Activated CD4-positive, alpha-beta T cell treated with anti-CD3 and anti-CD28 coated beads, Interleukin-2, amount 50 U/mL, for 48 hours (primary cell): Measurements from ENCODE around the gene ZHX3.
"Not testable (repeated sequence)": the region's sequence is repeated elsewhere in the genome, so short reads cannot be mapped to it uniquely, and the experiment has no call there.

Source experiments
- DNase-seq, 2 experiments: peaks; one replicate each; pipeline ENCODE4 v3.0.0-alpha.2; 2020

ZHX3 gene

DNA sequence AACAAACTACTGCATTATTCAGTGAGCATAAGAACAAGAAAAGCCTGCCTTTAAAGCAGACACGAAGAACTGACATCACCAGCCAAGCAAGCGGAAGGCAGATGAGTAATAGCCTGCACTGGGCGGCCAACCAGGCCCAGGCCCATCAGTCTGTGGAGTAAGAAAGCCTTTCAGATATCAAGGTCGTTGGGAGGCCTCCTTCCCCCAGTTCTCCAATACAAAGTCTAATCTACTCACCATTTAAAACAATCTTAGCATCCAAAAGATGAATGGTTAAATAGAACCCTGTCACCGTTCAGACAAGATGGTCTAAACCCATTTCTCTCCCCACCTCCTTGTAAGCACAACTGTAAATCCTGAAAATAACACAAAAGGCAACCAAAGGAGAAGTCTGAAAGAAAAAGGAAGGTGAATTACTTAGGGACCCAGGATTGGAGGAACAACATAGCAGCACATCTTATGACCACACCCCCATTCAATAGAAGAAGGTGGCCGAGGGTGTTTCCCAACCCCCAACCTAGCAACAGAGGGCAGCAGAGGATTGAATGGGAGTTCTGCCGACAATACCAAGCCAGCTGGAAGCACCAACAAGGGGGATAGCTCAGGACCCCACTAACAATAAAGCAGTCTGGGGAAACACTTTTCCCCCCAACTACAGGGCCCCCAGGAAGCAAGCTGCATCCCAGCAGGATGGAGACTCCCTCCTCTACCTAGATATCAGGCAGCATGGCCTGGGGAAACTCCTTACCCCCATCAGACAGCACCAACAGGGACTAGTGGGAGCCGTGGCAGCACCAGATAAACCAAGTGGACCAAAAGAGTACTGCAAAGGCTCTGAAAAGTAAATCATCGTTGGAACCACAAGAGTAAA is 67.9 kb downstream of the ZHX3 start:
- DNase-seq: no peak

DNA sequence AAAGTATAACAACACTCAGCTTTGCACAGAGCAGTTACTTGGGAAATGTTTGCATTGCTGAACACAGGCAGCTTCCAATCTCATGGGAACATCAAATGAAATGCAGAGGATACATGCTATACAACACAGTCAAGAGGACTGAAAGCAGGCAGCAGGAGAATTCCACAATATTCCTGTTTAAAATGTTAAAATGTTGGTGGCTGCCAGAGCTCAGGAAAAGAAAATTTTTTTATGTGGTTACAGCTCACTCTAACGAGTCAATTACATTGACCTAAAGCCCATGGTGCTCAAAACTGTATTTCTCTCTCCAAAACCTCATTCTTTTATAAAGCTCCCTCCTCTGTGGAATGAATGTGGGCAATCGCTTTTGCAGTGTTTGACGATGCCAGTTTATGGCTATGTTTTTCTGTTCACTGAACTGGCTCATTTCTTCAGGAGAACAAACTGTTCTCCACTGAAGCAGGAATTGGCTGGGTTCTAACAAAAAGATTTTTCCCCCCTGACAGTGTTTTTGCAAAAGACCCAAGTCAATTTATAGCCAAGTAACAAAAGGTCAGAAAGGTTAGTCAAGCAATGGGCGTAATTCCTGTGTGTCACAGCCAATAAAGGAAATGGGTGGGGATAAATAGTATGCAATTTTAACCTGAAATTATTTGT is 69.0 kb downstream of the ZHX3 start:
- no peak for DNase-seq

DNA sequence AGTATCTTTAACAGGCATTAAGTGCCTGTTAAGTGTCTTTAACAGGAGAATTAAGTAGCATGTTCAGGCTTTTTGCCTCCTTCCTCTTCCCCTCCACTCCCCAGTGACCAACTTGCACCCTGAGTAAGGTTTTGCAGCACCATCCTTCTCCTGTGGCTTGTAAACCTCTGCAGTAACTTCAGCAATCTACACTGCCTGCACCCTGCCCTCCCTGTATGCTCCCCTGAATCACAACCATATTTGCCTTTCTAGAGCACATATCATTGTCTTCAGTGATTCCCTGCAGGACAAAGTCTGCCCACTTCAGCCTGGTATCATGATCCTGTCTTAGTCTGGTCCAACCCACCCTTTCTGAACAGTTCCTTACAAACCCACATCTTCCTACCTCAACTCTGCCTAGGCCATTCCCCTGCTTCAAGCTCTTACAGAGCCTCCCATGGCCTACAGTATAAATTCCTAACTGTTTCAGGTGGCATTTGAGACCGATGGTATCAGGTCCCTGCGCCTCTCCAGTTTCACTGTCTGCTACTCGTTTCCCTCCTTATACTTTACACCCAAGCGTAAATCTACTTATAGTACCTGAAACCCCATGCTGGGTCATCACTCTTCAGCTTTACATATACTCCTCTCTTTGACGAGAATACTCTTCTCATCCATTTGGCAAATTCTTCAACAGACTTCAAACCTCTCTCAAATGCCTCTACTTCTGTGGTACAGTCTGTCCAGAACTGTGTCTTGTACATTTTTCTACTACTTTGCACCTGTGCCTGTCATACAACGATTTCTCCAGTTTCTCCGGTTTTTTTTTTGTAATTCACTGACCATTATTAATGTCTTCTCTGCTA is 69.8 kb downstream of the ZHX3 start:
- no peak for DNase-seq

DNA sequence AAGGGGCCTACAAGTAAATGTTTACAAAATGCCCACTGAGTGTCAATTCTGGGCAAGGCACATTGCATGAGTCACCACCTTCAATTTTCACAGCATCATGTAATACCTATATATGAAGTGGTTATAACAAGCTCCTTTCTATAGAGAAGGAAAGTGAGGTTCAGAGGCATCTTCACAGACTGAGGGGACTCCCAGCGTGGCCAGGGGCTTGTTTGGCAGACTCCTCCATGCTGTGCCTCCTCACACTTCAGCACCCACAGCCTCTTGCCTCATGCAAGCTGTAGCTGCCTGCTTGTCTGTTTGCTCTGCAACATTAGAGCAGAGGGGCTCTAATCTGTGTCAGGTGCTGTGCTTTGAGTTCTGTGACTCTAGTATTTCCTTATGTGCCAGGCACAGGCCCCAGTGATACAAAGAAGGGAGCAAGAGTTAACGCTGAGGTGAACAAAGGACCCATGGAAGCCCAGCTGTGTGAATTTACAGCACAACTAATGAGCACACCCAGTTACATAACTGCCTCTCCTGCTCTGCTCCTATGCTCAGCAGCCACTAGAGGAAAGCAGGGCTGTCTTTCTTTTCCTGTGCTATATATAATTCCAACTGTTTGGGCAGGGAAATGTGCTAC is 72.3 kb downstream of the ZHX3 start:
- no peak for DNase-seq

DNA sequence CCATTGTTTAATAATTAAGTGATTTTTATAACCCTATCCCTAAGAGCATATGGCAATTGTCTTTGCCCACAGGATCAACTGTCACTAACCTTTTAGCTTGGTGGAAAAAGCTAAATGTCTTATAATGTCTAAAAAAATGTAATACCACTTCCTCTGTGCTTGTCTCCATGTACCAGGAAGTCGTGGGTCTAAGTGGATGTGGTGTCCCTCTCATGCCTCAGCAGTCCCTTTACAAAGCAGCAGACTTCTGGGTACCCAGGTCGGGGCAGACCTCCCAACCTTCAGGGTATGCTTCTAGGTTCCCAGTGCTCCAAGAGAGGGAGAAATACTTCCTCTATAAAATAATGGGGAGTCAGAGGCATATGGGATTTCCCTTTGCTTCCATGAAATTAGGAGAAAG is 74.7 kb downstream of the ZHX3 start:
- DNase-seq: no peak

DNA sequence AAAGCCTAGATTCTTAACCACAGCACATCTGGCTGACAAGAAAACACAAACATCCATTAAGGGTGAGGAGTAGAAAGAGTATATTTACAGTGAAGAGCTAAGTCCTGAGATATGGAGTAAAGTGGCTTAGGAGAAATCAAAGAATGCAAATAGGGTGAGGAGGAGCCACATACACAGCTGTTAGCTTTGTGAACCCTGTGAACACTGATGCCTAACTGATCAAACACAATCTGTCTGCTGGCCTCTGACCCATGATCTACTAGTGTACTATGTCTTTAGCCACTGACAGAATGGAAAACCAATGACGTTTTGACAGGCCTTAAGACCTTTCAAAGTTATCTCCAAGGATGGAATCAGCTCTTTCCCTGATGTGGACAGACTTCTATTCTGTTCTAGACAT is 75.2 kb downstream of the ZHX3 start:
- no peak for DNase-seq

DNA sequence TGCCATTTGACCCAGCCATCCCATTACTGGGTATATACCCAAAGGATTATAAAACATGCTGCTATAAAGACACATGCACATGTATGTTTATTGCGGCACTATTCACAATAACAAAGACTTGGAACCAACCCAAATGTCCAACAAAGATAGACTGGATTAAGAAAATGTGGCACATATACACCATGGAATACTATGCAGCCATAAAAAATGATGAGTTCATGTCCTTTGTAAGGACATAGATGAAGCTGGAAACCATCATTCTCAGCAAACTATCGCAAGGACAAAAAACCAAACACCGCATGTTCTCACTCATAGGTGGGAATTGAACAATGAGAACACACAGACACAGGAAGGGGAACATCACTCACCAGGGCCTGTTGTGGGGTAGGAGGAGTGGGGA is 80.3 kb downstream of the ZHX3 start:
- not testable (repeated sequence) for DNase-seq

DNA sequence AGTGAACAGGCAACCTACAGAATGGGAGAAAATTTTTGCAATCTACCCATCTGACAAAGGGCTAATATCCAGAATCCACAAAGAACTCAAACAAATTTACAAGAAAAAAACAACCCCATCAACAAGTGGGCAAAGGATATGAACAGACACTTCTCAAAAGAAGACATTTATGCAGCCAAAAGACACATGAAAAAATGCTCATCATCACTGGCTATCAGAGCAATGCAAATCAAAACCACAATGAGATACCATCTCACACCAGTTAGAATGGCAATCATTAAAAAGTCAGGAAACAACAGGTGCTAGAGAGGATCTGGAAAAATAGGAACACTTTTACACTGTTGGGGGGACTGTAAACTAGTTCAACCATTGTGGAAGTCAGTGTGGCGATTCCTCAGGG is 80.7 kb downstream of the ZHX3 start:
- DNase-seq: not testable (repeated sequence)

DNA sequence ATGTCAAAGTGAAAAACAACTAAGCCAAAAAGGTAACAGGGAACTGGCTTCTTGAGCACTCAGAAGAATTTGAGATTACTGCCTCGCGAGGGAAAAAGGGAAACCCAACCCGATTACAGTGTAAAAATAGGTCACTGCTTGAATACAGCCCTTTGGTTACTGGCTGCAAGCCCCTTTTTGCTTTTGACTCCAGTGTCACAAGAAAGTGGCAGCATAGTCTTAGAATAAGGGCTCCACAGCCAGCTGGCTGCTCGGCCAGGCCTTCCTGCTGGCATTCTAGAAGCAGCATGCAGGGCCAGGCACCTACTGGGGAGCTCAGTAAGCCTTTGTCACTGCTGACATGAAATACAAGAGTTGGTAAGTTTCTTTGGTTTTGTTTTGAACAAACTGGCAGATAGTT is 83.0 kb downstream of the ZHX3 start:
- DNase-seq: no peak

DNA sequence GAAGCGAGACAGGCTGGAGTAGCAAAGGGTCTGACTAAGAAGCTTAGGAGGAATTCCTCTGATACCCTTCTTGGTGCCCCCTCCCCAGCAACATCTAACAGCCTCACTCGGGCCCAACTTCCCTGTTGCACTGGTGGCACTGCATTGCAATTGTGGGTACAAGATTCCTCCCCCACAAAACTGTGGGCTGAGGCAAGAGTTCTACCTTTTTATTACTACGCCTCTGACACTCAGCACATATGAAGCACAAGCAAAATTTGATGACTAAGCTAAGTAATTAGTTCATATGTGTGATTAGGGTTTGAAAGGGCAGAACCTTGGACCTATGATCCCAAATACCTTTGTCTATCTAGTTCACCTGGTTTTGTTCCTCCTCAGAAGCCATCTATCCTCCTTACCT is 83.5 kb downstream of the ZHX3 start:
- no peak for DNase-seq

DNA sequence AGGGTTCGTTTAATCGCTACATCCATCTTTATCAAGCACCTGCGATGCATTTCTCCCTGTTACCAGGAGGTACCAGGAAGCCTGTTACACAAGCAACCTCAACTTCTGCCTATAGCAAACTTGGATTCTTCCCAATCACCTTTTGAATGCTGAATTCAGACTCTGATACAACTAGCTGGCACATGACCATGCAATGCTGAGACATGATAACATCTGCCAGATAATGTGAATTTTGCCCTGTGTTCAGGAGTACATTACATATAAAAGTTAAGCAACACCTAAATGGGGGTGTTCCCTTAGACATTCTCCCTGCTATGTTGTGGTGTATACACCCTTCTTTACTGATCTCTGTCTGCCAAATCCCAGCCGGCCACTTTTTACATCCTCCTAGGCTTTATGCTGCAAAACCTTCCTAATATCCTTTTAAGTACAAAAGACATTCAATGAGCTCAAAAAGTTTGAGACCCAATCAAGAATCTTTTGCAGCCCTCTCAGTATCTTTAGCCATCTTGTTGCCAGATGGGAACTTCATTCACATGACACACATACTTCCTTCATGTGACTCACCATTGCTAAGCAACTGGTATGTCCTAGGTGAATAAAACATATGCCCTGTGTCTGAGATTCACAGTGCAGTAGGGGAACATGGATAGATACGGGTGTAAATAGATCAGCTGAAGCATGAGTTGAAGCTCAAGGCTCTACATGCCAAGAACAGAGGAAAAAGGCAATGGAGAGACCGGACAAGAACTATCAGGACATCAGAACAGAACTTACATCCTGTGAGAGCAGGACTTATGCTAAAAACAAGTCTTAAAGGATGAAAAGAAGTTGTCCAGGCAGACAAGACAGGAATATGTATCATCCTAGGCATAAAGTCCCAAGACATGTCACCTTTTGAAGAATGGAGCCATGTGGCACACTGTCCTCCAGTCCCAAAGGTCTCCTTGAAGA is 84.3 kb downstream of the ZHX3 start:
- DNase-seq: no peak

DNA sequence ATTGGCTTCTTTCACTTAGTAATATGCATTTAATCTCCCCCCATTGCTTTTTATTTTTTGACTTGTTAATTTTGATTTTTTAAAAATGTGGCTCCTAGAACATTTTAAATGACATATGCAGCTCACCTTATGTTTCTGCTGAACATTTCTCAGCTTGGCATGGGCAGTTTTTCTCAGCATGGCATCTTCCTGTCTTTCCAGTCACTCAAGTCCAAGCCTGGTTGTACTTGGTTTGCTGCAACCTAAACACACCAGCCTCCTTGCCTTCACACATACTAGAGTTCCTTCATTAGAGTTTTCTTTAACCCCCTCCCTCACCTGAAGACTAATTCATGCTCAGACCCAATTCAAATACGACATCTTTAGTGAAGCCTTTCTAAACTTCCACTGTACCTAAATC is 86.4 kb downstream of the ZHX3 start:
- no peak for DNase-seq

DNA sequence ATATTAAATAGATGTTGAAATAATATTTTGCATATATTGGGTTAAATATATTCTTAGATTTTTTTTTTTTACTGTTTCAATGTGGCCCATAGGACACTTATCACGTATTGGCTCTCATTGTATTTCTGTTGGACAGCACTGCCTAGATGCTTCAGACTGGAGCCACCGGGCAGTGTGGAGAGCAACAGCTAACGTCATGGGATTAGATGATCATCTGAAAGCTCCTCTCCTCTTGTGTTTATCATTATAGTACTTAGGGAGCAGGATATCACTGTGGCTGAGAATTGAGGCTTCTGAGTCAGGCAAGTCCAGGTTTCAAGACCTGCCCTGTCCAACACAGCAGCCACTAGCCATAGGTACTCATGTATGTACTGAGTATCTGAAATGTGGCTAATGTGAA is 87.4 kb downstream of the ZHX3 start:
- no peak for DNase-seq

DNA sequence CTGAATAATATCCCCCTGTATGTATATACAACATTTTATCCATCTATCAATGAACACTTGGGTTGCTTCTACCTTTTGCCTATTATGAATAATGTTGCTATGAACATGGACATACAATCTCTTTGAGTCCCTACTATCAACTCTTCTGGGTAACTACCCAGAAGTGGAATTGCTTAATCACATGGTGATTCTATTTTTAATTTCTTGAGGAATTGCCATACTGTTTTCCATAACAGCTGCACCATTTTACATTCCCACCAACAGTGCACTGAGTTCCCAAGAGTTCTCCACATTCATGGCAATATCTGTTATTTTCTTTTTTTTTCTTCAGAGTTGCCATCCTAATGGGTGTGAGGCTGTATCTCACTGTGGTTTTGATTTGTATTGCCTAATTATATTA is 88.3 kb downstream of the ZHX3 start:
- DNase-seq: no peak

DNA sequence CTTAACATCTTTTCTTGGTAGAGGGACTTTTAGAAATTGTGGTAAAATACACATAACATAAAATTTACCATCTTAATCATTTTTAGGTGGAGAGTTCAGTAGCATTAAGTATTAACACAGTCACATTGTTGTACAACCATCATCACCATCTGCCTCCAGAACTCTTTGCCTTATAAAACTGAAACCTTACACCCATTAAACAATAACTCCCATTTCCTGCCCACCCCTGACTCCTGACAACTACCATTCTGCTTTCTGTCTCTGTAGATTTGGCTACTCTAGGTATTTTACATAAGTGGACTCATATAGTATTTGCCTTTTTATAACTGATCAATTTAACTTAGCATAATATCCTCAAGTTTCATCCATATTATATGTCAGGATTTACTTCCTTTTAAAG is 88.7 kb downstream of the ZHX3 start:
- no peak for DNase-seq

DNA sequence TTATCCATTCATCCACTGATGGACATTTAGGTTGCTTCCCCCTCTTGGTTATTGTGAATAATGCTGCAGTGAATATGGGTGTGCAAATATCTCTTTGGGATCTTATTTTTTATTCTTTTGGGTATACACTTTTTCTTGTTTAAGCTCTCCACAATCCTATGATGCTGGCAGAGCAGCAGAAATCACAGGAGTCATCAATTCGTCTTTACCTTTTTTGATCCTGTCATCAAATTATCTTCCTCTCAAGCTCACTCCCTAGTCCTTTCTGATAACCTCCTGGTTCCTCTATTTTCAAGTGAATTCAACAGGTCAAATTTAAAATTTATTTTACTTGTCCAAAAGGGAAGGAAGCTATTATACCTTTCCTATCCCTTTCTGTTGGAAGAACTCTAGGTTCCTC is 91.1 kb downstream of the ZHX3 start:
- no peak for DNase-seq

DNA sequence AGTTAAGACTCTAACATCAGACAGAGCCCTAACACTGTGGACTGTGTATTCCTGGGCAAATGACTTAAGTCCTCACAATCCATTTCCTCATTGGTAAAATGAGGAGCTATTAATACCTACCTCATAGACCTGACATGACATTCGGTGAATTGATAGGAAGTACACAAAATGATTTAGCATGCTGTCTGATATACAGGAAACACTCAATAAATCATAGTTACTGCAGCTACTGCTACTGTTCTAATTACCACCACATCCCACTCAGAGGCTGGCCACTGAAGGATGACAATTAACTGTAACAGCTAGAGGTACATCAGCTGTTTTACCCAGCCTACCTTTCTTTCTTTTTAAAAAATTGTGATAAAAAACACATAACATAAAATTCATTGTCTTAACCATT is 92.4 kb downstream of the ZHX3 start:
- no peak for DNase-seq

DNA sequence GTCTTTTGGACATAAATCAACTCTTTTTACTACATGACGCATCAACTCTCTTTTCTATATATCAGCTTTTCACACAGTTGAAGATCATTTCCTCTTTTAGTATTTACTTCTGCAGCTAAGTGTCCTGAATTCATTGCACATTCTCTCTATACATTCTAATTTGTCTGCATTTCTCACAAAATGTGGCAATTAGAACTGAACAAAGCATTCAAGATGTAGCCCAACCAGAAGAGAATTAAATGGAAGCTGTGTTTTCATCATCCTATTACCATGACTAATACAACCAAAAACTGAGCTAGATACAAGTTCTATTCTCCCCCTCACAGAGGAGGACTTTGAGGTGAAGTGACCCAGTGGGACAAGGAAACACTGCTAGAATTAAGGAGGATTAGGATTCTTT is 93.2 kb downstream of the ZHX3 start:
- DNase-seq: no peak

DNA sequence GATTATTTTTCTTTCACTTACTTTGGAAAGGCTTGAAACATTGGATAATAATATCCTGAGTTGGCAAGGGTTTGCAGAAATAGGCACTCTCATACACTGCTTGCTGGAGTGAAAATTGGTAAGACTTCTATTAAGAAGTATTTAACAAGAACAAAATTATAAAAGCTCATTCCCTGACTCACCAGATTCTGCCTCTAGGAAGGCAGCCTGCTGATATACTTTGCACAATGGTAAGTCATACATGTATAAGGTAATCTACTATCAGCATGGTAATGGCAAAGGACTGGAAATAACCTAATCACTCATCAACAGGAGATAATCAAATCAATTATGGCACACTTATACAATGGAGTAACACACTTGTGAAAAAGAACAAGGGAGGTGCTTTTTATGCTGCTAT is 94.4 kb downstream of the ZHX3 start:
- no peak for DNase-seq

DNA sequence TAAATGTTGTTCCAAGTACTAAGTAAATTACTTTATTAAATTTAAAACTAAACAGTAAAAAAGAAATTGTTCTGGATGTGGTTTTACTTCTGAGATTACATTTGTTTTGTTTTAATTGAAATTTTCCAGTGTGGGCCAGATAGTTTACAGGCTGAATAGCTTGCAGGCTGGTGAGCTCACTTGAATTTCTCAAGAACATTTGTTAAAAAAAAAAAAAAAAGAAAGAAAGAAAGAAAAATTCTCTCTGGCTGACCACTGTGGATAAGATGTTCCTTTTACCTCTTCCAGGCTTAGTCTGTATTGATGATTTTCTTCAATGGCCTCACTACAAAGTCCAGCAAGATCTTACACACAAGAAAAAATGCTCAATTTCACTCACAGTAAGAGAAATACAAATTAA is 94.8 kb downstream of the ZHX3 start:
- DNase-seq: no peak

DNA sequence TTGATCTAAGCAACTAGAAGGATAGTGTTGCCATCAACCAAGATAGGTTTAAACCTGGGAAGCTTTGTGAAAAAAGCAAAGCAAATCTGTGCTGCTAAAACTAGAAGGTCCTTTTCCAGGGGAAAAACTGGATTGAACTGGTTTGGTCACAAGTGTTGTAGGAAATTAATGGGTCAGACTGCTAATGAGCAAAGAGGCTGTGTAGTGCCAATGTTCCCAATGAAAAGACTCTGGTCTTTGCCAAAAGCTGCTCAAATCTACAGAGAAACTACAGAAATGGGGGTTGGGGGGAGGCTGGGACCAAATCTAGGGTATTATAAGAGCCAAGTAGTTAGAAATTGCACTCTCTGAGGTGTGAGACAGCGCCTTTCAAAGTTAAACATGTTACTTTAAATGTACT is 95.2 kb downstream of the ZHX3 start:
- no peak for DNase-seq

DNA sequence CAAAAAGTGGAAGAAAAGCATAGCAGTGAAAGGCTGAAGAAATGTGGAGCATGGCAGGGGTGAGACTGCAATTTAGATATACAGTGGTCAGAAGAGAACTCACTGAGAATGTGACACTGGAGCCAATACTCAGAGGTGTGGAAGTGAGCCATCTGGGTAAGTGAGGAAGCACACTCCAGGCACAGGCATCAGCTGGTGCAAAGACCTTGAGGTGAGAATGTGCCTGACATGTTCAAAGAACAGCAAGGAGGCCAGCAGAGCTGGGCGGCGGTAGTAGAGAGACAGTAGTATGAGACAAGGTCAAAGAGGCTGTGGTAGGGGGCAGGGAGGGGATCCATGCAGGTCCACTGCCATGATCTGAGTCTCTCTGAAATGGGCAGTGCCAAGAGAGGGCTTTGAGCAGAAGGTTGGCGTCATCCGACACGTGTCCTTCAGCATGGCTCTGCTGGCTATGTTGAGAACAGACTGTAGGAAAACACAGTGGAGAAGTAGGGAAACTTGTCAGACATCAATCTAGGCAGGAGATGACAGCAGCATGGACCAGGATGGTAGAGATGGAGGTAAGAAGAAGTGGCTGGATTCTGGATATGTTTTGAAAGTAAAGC is 95.8 kb downstream of the ZHX3 start:
- DNase-seq: no peak
